ENCODE data around the gene CBFB. TPM values are rescaled to one million over a fixed set of nuclear protein-coding genes. Genes with fewer than 3 reads are reported as not detected.

The CBFB gene
- total and polyA plus RNA-seq, 2 of the 13 experiments (the other 11 are each of a cell fraction or from before 2014, with no cell fraction given), result 22.1 to 70.8 TPM

DNA sequence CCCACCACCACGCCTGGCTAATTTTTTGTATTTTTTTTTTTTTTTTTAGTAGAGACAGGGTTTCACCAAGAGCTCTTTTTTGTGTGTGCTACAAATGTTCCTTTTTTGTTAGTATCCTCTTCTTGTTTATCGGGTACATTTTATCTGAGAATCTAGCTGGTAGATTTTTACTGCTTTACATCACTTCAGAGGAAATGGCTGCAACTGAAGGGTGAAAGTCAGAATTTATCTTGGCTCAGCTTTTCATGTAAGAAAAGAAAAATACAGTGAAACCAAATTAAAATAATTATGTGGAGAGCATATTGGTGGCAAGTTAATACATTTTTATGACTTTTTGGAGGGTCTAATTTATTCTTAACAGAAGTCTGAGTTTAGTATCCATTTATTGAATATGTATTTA is 26.0 kb downstream of the CBFB start:
- Histone ChIP-seq H3K9ac (ENCODE audit: insufficient read depth, low read depth, low read length) (no peak overlapping the region), H3K36me3 (replicated peaks in 1 of 2; ENCODE audit: control insufficient read depth in 1 of 2, insufficient read depth in 2 of 2, low read length in 2 of 2) (peaks cover 5 to 6% of the 10 kb centered on the region in 2 experiments; a peak in 4 of 5 replicates), H4K20me1 (ENCODE audit: insufficient read depth, low read length) (no peaks in the 10 kb centered on the region; the same call in 1 of the 2 replicates), H3K4me1 (ENCODE audit: insufficient read depth, low read length) (peaks cover 17% of the 10 kb centered on the region), H3K79me2 (ENCODE audit: insufficient read depth, low read length) (peaks cover 53% of the 10 kb centered on the region), H2AFZ (ENCODE audit: low read length) (no peak overlapping the region), H3K27me3 (ENCODE audit: control insufficient read depth in 1 of 2, insufficient read depth in 2 of 2, low read length in 2 of 2) (no peaks in the 10 kb centered on the region; a peak in 1 of 5 replicates), H3K4me2 (ENCODE audit: low read depth, low read length) (no peak overlapping the region), H3K4me3 (replicated peaks in 1 of 3; ENCODE audit: insufficient read depth in 1 of 3, low read depth in 2 of 3, low read length in 3 of 3) (no peak overlapping the region), H3K9me3 (ENCODE audit: low read length) (no peaks in the 10 kb centered on the region), H3K27ac (ENCODE audit: extremely low read length, insufficient read depth, low read length) (no peak overlapping the region)
- BruUV-seq (replicated peaks), result no TSS peak
- intact Hi-C loops (cut with micrococcal nuclease; ENCODE audit: unreplicated experiment) (no loop called here), in situ Hi-C loops (cut with HindIII; ENCODE audit: extremely low pct_ligation_motif_present, low pct_unique_long_range_greater_than_20kb) (no loop called here)
- ATAC-seq, result no peak
- no peak for DNase-seq (ENCODE audit: low spot score)
- FAIRE-seq, result no peak
- WGBS (ENCODE audit: low lambda C conversion rate), result 96% methylated on average over 2 of the region's 2 CpGs
- POLR2A ChIA-PET, result no interaction called here
- CTCF ChIA-PET (ENCODE audit: low intra/inter-chr PET ratio, low total read pairs), result no interaction called here
- TF ChIP-seq ZNF441 (CRISPR knock-in tag; IDR thresholded peaks at IDR 0.05; ENCODE audit: borderline replicate concordance), result no peak
- no peak for TF ChIP-seq ZFP1 (CRISPR knock-in tag; IDR thresholded peaks at IDR 0.05)
- no peak for TF ChIP-seq ZNF672 (CRISPR knock-in tag; IDR thresholded peaks at IDR 0.05)
- TF ChIP-seq, protein P1, sequence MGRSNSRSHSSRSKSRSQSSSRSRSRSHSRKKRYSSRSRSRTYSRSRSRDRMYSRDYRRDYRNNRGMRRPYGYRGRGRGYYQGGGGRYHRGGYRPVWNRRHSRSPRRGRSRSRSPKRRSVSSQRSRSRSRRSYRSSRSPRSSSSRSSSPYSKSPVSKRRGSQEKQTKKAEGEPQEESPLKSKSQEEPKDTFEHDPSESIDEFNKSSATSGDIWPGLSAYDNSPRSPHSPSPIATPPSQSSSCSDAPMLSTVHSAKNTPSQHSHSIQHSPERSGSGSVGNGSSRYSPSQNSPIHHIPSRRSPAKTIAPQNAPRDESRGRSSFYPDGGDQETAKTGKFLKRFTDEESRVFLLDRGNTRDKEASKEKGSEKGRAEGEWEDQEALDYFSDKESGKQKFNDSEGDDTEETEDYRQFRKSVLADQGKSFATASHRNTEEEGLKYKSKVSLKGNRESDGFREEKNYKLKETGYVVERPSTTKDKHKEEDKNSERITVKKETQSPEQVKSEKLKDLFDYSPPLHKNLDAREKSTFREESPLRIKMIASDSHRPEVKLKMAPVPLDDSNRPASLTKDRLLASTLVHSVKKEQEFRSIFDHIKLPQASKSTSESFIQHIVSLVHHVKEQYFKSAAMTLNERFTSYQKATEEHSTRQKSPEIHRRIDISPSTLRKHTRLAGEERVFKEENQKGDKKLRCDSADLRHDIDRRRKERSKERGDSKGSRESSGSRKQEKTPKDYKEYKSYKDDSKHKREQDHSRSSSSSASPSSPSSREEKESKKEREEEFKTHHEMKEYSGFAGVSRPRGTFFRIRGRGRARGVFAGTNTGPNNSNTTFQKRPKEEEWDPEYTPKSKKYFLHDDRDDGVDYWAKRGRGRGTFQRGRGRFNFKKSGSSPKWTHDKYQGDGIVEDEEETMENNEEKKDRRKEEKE (IDR thresholded peaks at IDR 0.05), result no peak
- no peak for TF ChIP-seq TOE1 (CRISPR knock-in tag; IDR thresholded peaks at IDR 0.05)
- TF ChIP-seq, protein P2, sequence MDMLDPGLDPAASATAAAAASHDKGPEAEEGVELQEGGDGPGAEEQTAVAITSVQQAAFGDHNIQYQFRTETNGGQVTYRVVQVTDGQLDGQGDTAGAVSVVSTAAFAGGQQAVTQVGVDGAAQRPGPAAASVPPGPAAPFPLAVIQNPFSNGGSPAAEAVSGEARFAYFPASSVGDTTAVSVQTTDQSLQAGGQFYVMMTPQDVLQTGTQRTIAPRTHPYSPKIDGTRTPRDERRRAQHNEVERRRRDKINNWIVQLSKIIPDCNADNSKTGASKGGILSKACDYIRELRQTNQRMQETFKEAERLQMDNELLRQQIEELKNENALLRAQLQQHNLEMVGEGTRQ (IDR thresholded peaks at IDR 0.05; ENCODE audit: low read depth, low read length), result no peak
- TF ChIP-seq, protein P2 (CRISPR knock-in tag; IDR thresholded peaks at IDR 0.05; ENCODE audit: borderline replicate concordance), result no peak
- TF ChIP-seq, protein P3, sequence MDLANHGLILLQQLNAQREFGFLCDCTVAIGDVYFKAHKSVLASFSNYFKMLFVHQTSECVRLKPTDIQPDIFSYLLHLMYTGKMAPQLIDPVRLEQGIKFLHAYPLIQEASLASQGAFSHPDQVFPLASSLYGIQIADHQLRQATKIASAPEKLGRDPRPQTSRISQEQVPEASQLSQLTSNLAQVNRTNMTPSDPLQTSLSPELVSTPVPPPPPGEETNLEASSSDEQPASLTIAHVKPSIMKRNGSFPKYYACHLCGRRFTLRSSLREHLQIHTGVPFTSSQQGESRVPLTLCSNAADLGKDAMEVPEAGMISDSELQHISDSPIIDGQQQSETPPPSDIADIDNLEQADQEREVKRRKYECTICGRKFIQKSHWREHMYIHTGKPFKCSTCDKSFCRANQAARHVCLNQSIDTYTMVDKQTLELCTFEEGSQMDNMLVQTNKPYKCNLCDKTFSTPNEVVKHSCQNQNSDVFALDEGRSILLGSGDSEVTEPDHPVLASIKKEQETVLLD (CRISPR knock-in tag; IDR thresholded peaks at IDR 0.05; ENCODE audit: low read depth), result no peak
- no peak for TF ChIP-seq TGIF2 (CRISPR knock-in tag; IDR thresholded peaks at IDR 0.05)
- no peak for TF ChIP-seq TEAD2 (CRISPR knock-in tag; IDR thresholded peaks at IDR 0.05)
- TF ChIP-seq, protein P4, sequence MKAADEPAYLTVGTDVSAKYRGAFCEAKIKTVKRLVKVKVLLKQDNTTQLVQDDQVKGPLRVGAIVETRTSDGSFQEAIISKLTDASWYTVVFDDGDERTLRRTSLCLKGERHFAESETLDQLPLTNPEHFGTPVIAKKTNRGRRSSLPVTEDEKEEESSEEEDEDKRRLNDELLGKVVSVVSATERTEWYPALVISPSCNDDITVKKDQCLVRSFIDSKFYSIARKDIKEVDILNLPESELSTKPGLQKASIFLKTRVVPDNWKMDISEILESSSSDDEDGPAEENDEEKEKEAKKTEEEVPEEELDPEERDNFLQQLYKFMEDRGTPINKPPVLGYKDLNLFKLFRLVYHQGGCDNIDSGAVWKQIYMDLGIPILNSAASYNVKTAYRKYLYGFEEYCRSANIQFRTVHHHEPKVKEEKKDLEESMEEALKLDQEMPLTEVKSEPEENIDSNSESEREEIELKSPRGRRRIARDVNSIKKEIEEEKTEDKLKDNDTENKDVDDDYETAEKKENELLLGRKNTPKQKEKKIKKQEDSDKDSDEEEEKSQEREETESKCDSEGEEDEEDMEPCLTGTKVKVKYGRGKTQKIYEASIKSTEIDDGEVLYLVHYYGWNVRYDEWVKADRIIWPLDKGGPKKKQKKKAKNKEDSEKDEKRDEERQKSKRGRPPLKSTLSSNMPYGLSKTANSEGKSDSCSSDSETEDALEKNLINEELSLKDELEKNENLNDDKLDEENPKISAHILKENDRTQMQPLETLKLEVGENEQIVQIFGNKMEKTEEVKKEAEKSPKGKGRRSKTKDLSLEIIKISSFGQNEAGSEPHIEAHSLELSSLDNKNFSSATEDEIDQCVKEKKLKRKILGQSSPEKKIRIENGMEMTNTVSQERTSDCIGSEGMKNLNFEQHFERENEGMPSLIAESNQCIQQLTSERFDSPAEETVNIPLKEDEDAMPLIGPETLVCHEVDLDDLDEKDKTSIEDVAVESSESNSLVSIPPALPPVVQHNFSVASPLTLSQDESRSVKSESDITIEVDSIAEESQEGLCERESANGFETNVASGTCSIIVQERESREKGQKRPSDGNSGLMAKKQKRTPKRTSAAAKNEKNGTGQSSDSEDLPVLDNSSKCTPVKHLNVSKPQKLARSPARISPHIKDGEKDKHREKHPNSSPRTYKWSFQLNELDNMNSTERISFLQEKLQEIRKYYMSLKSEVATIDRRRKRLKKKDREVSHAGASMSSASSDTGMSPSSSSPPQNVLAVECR (CRISPR knock-in tag; IDR thresholded peaks at IDR 0.05; ENCODE audit: borderline replicate concordance), result no peak
- TF ChIP-seq ESRRA (CRISPR knock-in tag; IDR thresholded peaks at IDR 0.05; ENCODE audit: low read depth), result no peak
- TF ChIP-seq, protein P5, sequence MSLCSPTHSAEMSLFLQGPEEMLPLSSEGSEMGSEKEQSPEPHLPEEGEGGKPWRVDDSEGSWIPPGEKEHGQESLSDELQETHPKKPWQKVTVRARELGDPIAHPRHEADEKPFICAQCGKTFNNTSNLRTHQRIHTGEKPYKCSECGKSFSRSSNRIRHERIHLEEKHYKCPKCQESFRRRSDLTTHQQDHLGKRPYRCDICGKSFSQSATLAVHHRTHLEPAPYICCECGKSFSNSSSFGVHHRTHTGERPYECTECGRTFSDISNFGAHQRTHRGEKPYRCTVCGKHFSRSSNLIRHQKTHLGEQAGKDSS (CRISPR knock-in tag; IDR thresholded peaks at IDR 0.05; ENCODE audit: borderline replicate concordance, low read depth), result no peak
- TF ChIP-seq ZNF781 (CRISPR knock-in tag; IDR thresholded peaks at IDR 0.05; ENCODE audit: borderline replicate concordance, not compliant biosample characterization), result no peak
